Hepatocyte (in vitro differentiated cells): ENCODE measurements around the gene ENOX1. TPM values are rescaled to one million over a fixed set of nuclear protein-coding genes. Genes with fewer than 3 reads are reported as not detected.

Experiments
- DNase-seq: peaks from one replicate; pipeline ENCODE4 v3.0.0-alpha.2; 2016; ENCODE audit warnings: low spot score
- H2AFZ ChIP-seq: fragments of 200-600 bp; sonication (generic); 2 replicates; pipeline ENCODE4 v1.6.0; 2016; ENCODE audit warnings: antibody characterized with exemption, mild to moderate bottlenecking
- H3K27ac ChIP-seq: fragments of 200-600 bp; sonication (generic); 2 replicates; pipeline ENCODE4 v1.5.1; 2016; ENCODE audit warnings: mild to moderate bottlenecking
- H3K27me3 ChIP-seq: fragments of 200-600 bp; sonication (generic); 2 replicates; pipeline ENCODE4 v1.6.1; 2016
- H3K36me3 ChIP-seq: fragments of 200-600 bp; sonication (generic); replicated peaks from 2 replicates; pipeline ENCODE4 v1.5.1; 2016; ENCODE audit warnings: low read depth; ENCODE audit not compliant: insufficient read depth
- H3K4me1 ChIP-seq: fragments of 200-600 bp; sonication (generic); 2 replicates; pipeline ENCODE4 v1.5.1; 2016; ENCODE audit warnings: mild to moderate bottlenecking, moderate library complexity; ENCODE audit not compliant: insufficient read depth
- H3K4me2 ChIP-seq: fragments of 200-600 bp; sonication (generic); 2 replicates; pipeline ENCODE4 v1.6.0; 2016
- H3K4me3 ChIP-seq: fragments of 200-600 bp; sonication (generic); 2 replicates; pipeline ENCODE4 v1.5.1; 2016; ENCODE audit warnings: mild to moderate bottlenecking
- H3K79me2 ChIP-seq: fragments of 200-600 bp; sonication (generic); 2 replicates; pipeline ENCODE4 v1.6.0; 2017; ENCODE audit warnings: mild to moderate bottlenecking
- H3K9me2 ChIP-seq: fragments of 200-600 bp; sonication (generic); replicated peaks from 2 replicates; pipeline ENCODE4 v1.6.0; 2017; ENCODE audit warnings: mild to moderate bottlenecking; ENCODE audit not compliant: insufficient read depth
- H3K9me3 ChIP-seq: fragments of 200-600 bp; sonication (generic); 2 replicates; pipeline ENCODE4 v1.5.1; 2016; ENCODE audit warnings: low read depth, mild to moderate bottlenecking
- H4K20me1 ChIP-seq: fragments of 200-600 bp; sonication (generic); 2 replicates; pipeline ENCODE4 v1.6.0; 2016; ENCODE audit warnings: mild to moderate bottlenecking; ENCODE audit not compliant: insufficient read depth, poor library complexity, severe bottlenecking
- EZH2 ChIP-seq: fragments of 200-600 bp; sonication (generic); IDR thresholded peaks from 2 replicates; pipeline ENCODE4 v1.6.1; 2016; ENCODE audit warnings: antibody characterized with exemption, mild to moderate bottlenecking, borderline replicate concordance
- EZH2phosphoT487 ChIP-seq: fragments of 200-600 bp; sonication (generic); IDR thresholded peaks from one replicate; pipeline ENCODE4 v1.6.1; 2018; ENCODE audit warnings: antibody characterized with exemption, mild to moderate bottlenecking, low read depth, moderate library complexity; ENCODE audit not compliant: unreplicated experiment, severe bottlenecking
- WGBS: methylation state at CpG from one replicate; pipeline ENCODE4 v1.1.6; 2016; ENCODE audit warnings: low lambda C conversion rate; ENCODE audit errors: missing lambda C conversion rate; 5-methylcytosine and 5-hydroxymethylcytosine counted together
- polyA plus RNA-seq: library from polyadenylated mRNA; unstranded; fragments of >200 nt; fragmentation: Nextera tagmentation; extraction: Ambion mirVana; gene quantifications from 2 replicates; pipeline ENCODE4 v1.2.1, GENCODE V29; 2016
- total RNA-seq: library from RNA; depleted of rRNA; stranded (reverse); fragments of >200 nt; gene quantifications from 2 replicates; pipeline ENCODE4 v1.2.3, GENCODE V29; 2014
- TF ChIP-seq, protein P1 (sequence below): fragments of 200-600 bp; sonication (generic); IDR thresholded peaks from 2 replicates; pipeline ENCODE4 v1.5.1; 2016; ENCODE audit warnings: antibody characterized with exemption, mild to moderate bottlenecking; ENCODE audit not compliant: poor library complexity

The ENOX1 gene
- total and polyA plus RNA-seq, 2 experiments from 2014 or later: 2.4 to 4.0 TPM

DNA sequence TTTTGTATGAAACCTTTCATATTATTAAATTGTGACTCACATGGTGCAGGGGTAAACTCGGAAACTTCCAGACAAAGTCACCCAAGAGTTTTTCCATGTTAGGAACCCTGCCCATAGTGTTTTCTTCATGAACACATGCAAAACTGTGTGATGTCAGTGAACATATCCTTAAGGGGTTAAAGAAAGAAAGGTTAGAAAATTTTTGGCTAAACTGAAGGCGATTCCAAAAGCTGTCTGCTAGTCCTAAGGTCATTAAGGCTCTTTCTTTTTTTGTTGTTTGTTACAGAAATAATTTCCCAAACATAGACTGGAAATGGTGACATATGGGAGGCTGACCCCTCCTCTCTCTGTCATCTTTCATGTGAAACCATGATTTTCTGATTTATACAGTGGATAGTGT is 491.5 kb downstream of the ENOX1 start:
- no peak for DNase-seq
- H3K27me3 ChIP-seq: no peaks in the 10 kb centered on the region
- H3K36me3 ChIP-seq: no peaks in the 10 kb centered on the region
- TF ChIP-seq, protein P1, sequence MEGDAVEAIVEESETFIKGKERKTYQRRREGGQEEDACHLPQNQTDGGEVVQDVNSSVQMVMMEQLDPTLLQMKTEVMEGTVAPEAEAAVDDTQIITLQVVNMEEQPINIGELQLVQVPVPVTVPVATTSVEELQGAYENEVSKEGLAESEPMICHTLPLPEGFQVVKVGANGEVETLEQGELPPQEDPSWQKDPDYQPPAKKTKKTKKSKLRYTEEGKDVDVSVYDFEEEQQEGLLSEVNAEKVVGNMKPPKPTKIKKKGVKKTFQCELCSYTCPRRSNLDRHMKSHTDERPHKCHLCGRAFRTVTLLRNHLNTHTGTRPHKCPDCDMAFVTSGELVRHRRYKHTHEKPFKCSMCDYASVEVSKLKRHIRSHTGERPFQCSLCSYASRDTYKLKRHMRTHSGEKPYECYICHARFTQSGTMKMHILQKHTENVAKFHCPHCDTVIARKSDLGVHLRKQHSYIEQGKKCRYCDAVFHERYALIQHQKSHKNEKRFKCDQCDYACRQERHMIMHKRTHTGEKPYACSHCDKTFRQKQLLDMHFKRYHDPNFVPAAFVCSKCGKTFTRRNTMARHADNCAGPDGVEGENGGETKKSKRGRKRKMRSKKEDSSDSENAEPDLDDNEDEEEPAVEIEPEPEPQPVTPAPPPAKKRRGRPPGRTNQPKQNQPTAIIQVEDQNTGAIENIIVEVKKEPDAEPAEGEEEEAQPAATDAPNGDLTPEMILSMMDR: no peak
- no peak for TF ChIP-seq EZH2phosphoT487
- no peak for TF ChIP-seq EZH2
- peaks cover 4% of the 10 kb centered on the region for H3K4me1 ChIP-seq
- no peak overlapping the region for H3K27ac ChIP-seq
- no peak overlapping the region for H2AFZ ChIP-seq
- H3K9me2 ChIP-seq: no peaks in the 10 kb centered on the region
- H3K4me2 ChIP-seq: no peak overlapping the region
- H3K4me3 ChIP-seq: no peak overlapping the region
- no peaks in the 10 kb centered on the region for H3K79me2 ChIP-seq
- no peaks in the 10 kb centered on the region for H3K9me3 ChIP-seq
- WGBS: 59% methylated on average over 2 of the region's 2 CpGs
- no peaks in the 10 kb centered on the region for H4K20me1 ChIP-seq

DNA sequence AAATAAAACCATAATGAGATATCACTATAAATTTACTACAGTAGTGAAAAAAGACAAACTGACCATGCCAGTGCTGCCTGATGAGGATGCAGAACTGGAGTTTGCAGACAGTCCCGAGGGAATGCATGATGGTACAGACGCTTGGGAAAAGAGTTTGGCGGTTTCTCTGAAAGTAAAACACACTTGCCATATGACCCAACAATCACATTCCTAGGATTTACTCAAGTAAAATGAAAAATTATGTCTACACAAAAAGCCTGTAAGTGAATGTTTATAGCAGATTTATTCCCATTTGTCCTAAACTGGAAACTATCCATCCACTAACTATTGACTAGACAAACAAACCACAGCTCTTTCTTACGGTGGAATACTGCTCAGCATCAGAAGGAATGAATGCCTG is 492.4 kb downstream of the ENOX1 start:
- Histone ChIP-seq H3K9me2 (no peaks in the 10 kb centered on the region), H3K4me2 (no peak overlapping the region), H3K27me3 (no peaks in the 10 kb centered on the region), H3K27ac (no peak overlapping the region), H3K79me2 (no peaks in the 10 kb centered on the region), H4K20me1 (no peaks in the 10 kb centered on the region), H2AFZ (no peak overlapping the region), H3K9me3 (no peaks in the 10 kb centered on the region), H3K4me3 (no peak overlapping the region), H3K4me1 (peaks cover 4% of the 10 kb centered on the region), H3K36me3 (no peaks in the 10 kb centered on the region)
- TF ChIP-seq, protein P1: no peak
- no peak for TF ChIP-seq EZH2
- DNase-seq: no peak
- WGBS: 70% methylated on average over 4 of the region's 4 CpGs

DNA sequence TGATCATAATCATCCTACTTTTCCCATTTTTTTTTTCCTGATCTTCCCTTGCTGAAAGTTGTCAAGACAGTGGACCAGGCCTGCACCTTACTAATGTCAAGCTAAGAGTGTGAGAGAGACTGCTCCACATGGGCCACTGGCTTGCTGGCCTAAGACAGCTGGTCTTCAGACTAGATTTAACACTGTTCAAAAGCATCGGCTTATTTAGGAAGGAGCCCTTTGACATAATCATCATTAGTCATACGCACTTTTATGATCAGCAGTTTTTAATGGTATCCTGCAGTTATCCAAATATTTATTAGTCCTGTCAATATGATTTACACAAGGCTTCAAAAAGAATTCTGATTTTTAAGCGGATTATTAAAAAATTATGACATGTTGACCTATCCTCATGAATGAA is 492.8 kb downstream of the ENOX1 start:
- no peaks in the 10 kb centered on the region for H4K20me1 ChIP-seq
- H3K27me3 ChIP-seq: no peaks in the 10 kb centered on the region
- H3K9me2 ChIP-seq: no peaks in the 10 kb centered on the region
- no peak overlapping the region for H3K27ac ChIP-seq
- H3K9me3 ChIP-seq: no peaks in the 10 kb centered on the region
- no peak overlapping the region for H3K4me2 ChIP-seq
- H3K4me3 ChIP-seq: no peak overlapping the region
- TF ChIP-seq, protein P1: no peak
- TF ChIP-seq EZH2: no peak
- TF ChIP-seq EZH2phosphoT487: no peak
- no peaks in the 10 kb centered on the region for H3K79me2 ChIP-seq
- H3K36me3 ChIP-seq: no peaks in the 10 kb centered on the region
- no peak overlapping the region for H2AFZ ChIP-seq
- 87% methylated on average over 3 of the region's 3 CpGs for WGBS
- peaks cover 4% of the 10 kb centered on the region for H3K4me1 ChIP-seq
- no peak for DNase-seq

DNA sequence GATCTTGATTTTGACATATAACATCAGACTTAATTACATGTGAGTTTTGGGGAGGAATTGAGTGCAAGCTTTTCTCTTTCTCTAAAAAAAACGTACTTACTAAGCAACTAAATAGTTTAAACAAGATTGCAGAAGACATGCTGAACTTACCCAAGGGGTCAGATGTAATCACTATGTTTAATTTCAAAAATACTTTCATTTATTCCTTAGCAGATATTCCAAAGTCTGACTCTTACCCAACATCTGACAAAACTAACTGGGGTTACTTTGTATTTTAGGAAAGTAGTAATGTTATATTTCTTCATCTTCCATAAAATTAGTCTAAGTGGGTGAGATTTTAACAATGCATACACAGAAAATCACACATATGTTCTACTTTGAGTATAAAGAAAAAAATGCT is 493.2 kb downstream of the ENOX1 start:
- Histone ChIP-seq H3K36me3 (no peaks in the 10 kb centered on the region), H3K79me2 (no peaks in the 10 kb centered on the region), H3K4me2 (no peak overlapping the region), H3K27ac (no peak overlapping the region), H3K4me1 (peaks cover 4% of the 10 kb centered on the region), H4K20me1 (no peaks in the 10 kb centered on the region), H3K9me2 (no peaks in the 10 kb centered on the region), H3K4me3 (no peak overlapping the region), H3K9me3 (no peaks in the 10 kb centered on the region), H2AFZ (no peak overlapping the region), H3K27me3 (no peaks in the 10 kb centered on the region)
- WGBS: 79% methylated on average over 1 of the region's 1 CpG
- TF ChIP-seq EZH2 (no peak), EZH2phosphoT487 (no peak)
- TF ChIP-seq, protein P1: no peak
- DNase-seq: no peak
